Thoracic aorta (tissue), 2 donors: ENCODE results near the gene DLG1. TPM values are rescaled to one million over a fixed set of nuclear protein-coding genes. Genes with fewer than 3 reads are reported as not detected.

ENCODE experiments used
- ATAC-seq: fragments of 150-250 bp; one replicate; pipeline ENCODE4 v1.8.0; 2017; ENCODE audit warnings: low read depth; ENCODE audit not compliant: insufficient number of reproducible peaks, low FRiP score
- DNase-seq: peaks from one replicate; pipeline ENCODE4 v3.0.0-alpha.2; 2020; ENCODE audit warnings: low spot score
- H3K27ac ChIP-seq, 2 donors: fragments of 200-600 bp; sonication (generic); 1 replicate in 1 of 2; 2 replicates in 1 of 2; pipeline ENCODE4 v1.5.1; 2016; ENCODE audit warnings: mild to moderate bottlenecking in 2 of 2, moderate library complexity in 2 of 2
- H3K27me3 ChIP-seq: fragments of 200-600 bp; sonication (generic); replicated peaks from 2 replicates; pipeline ENCODE4 v1.6.0; 2016; ENCODE audit warnings: mild to moderate bottlenecking; ENCODE audit not compliant: insufficient read depth
- H3K36me3 ChIP-seq: fragments of 200-600 bp; sonication (generic); one replicate; pipeline ENCODE4 v1.5.1; 2016
- H3K4me1 ChIP-seq, 2 donors: fragments of 200-600 bp; sonication (generic); 1 replicate in 1 of 2; 2 replicates in 1 of 2; pipeline versions ENCODE4 v1.5.1 to v1.6.0; 2016; ENCODE audit warnings: low read depth in 2 of 2, mild to moderate bottlenecking in 1 of 2; ENCODE audit not compliant: control insufficient read depth in 1 of 2
- H3K4me3 ChIP-seq: fragments of 200-600 bp; sonication (generic); 2 replicates; pipeline ENCODE4 v1.5.1; 2016; ENCODE audit warnings: mild to moderate bottlenecking
- H3K9me3 ChIP-seq: fragments of 200-600 bp; sonication (generic); 2 replicates; pipeline ENCODE4 v1.5.1; 2016
- CTCF ChIP-seq: fragments of 200-600 bp; sonication (generic); IDR thresholded peaks from one replicate; pipeline ENCODE4 v1.5.1; 2019; ENCODE audit warnings: antibody characterized with exemption
- total RNA-seq, 2 donors: library from RNA; depleted of rRNA; stranded (reverse); fragments of >200 nt; gene quantifications; one replicate each; pipeline versions ENCODE4 v1.1.0 to v1.2.3, GENCODE V29; 2016

Gene DLG1
- total RNA-seq = 10 to 100 TPM; 46.4 to 67.8 TPM

- Histone ChIP-seq H3K36me3 (no peaks in the 10 kb centered on the region), H3K27ac (peak within 1 kb of the TSS; percentile 79 to 92), H3K9me3 (no peaks in the 10 kb centered on the region), H3K4me1 (peaks cover 6 to 15% of the 10 kb centered on the region in 2 donors), H3K4me3 (peak within 1 kb of the TSS; percentile 79), H3K27me3 (no peaks in the 10 kb centered on the region)
- DNase-seq (no peak), ATAC-seq (peak; percentile 84)
- no peak for TF ChIP-seq CTCF
These were observed at the start of gene DLG1 for GRCh38 chr3:197298341-197298944. Gene DLG1, minus strand, starts transcription at chr3:197298612. Its CDS starts 1,408 bp downstream, at chr3:197297204.

- H3K9me3 ChIP-seq = no peaks in the 10 kb centered on the region
- TF ChIP-seq CTCF = no peak
- H3K4me3 ChIP-seq = no peak overlapping the region
- ATAC-seq = no peak
- H3K36me3 ChIP-seq = no peaks in the 10 kb centered on the region
- H3K27me3 ChIP-seq = no peaks in the 10 kb centered on the region
- H3K27ac ChIP-seq = no peak overlapping the region
- DNase-seq = no peak
- H3K4me1 ChIP-seq = peaks cover 4 to 15% of the 10 kb centered on the region in 2 donors
These were observed 49.6 kb upstream of the DLG1 start for GRCh38 chr3:197348014-197348413.

GRCh38 chr3:197345390-197345789, 47.0 kb upstream of the DLG1 start:
- H3K9me3 ChIP-seq = no peaks in the 10 kb centered on the region
- TF ChIP-seq CTCF = no peak
- no peak for ATAC-seq
- no peak overlapping the region for H3K4me3 ChIP-seq
- no peak for DNase-seq
- H3K27ac ChIP-seq = no peak overlapping the region
- no peaks in the 10 kb centered on the region for H3K27me3 ChIP-seq
- no peaks in the 10 kb centered on the region for H3K36me3 ChIP-seq
- no peaks in the 10 kb centered on the region for H3K4me1 ChIP-seq

- no peaks in the 10 kb centered on the region for H3K27me3 ChIP-seq
- ATAC-seq = no peak
- DNase-seq = no peak
These were observed 46.3 kb upstream of the DLG1 start for GRCh38 chr3:197344582-197345318.

More at GRCh38 chr3:197344582-197345318, 46.3 kb upstream of the DLG1 start:
- Histone ChIP-seq H3K36me3 (no peaks in the 10 kb centered on the region), H3K4me1 (no peaks in the 10 kb centered on the region), H3K4me3 (no peak overlapping the region), H3K9me3 (no peaks in the 10 kb centered on the region), H3K27ac (no peak overlapping the region)
- TF ChIP-seq CTCF = no peak
